Neural progenitor cell (in vitro differentiated cells): ENCODE results near the gene TGM2.

Experiments used
- CTCF ChIP-seq: fragments of 200-600 bp; sonication (generic); IDR thresholded peaks from 2 replicates; pipeline ENCODE4 v1.5.1; 2017; ENCODE audit warnings: antibody characterized with exemption, mild to moderate bottlenecking
- EZH2phosphoT487 ChIP-seq: fragments of 200-600 bp; sonication (generic); IDR thresholded peaks from 2 replicates; pipeline ENCODE4 v1.6.1; 2017; ENCODE audit warnings: antibody characterized with exemption

- TF ChIP-seq CTCF: no peak
- no peak for TF ChIP-seq EZH2phosphoT487
Measured at GRCh38 chr20:38167851-38168760, 3.0 kb upstream of the TGM2 start.
